H1 (cell line): ENCODE measurements around the gene RRAD. TPM values are rescaled to one million over a fixed set of nuclear protein-coding genes. Genes with fewer than 3 reads are reported as not detected.

Experiments used
- CTCF ChIA-PET: fragments of 300-600 bp; sonication (Branson Sonifier 250); formaldehyde crosslinking; loops from one replicate; lab custom pipeline; 2021; ENCODE audit not compliant: partially characterized antibody; lab: Charles Lee
- POLR2A ChIA-PET: fragments of 300-600 bp; sonication (Branson Sonifier 250); formaldehyde crosslinking; loops from one replicate; lab custom pipeline; 2021; ENCODE audit warnings: inconsistent platforms; ENCODE audit not compliant: partially characterized antibody; lab: Charles Lee
- DNase-seq, 2 experiments: peaks; one replicate each; pipeline versions ENCODE4 v3.0.0 to v3.0.0-alpha.2; 2010 to 2022; ENCODE audit warnings: low spot score in 2 of 2, low read depth in 1 of 2, mixed read lengths in 1 of 2
- FAIRE-seq: peaks from 2 replicates; lab custom pipeline; 2011; peaks lifted over from hg19 to GRCh38; lab: Jason Lieb, UNC
- H2AFZ ChIP-seq: 2 replicates; pipeline ENCODE4 v1.8.1; 2012; ENCODE audit warnings: low read length, inconsistent platforms
- H2AK5ac ChIP-seq: 2 replicates; pipeline ENCODE4 v1.6.1; 2013; ENCODE audit warnings: low read depth, low read length
- H2BK120ac ChIP-seq: replicated peaks from 2 replicates; pipeline ENCODE3; 2013; ENCODE audit warnings: low read depth, low read length, inconsistent platforms
- H2BK12ac ChIP-seq: 2 replicates; pipeline ENCODE4 v1.6.1; 2013; ENCODE audit warnings: low read depth, low read length
- H2BK15ac ChIP-seq: 2 replicates; pipeline ENCODE4 v1.6.1; 2013; ENCODE audit warnings: low read length
- H2BK20ac ChIP-seq: 2 replicates; pipeline ENCODE4 v1.6.1; 2013; ENCODE audit warnings: low read length
- H2BK5ac ChIP-seq: 2 replicates; pipeline ENCODE4 v1.6.1; 2013; ENCODE audit warnings: low read depth, low read length
- H3K14ac ChIP-seq: 2 replicates; pipeline ENCODE4 v1.6.1; 2013; ENCODE audit warnings: inconsistent platforms; ENCODE audit not compliant: insufficient read length
- H3K18ac ChIP-seq: 2 replicates; pipeline ENCODE4 v1.6.1; 2013; ENCODE audit warnings: low read length; ENCODE audit errors: extremely low read depth
- H3K23ac ChIP-seq: 2 replicates; pipeline ENCODE4 v1.6.1; 2013; ENCODE audit warnings: inconsistent platforms; ENCODE audit not compliant: insufficient read length
- H3K23me2 ChIP-seq: 2 replicates; pipeline ENCODE4 v1.6.1; 2013; ENCODE audit warnings: low read depth, low read length
- H3K27ac ChIP-seq: 2 replicates; pipeline ENCODE4 v1.6.1; 2011; ENCODE audit warnings: low read depth, low read length, inconsistent platforms
- H3K27me3 ChIP-seq, 4 experiments: replicated peaks in 1 of 4; 1 replicate in 1 of 4; 2 replicates in 3 of 4; pipeline versions ENCODE4 v1.6.1 to v1.8.1; 2011 to 2013; ENCODE audit warnings: low read length in 3 of 4, mild to moderate bottlenecking in 3 of 4, inconsistent platforms in 2 of 4, mixed read lengths in 2 of 4, moderate library complexity in 1 of 4; ENCODE audit not compliant: control insufficient read depth in 3 of 4, insufficient read depth in 3 of 4; ENCODE audit errors: extremely low read depth in 1 of 4
- H3K36me3 ChIP-seq, 4 experiments: 2 replicates each; pipeline versions ENCODE4 v1.6.1 to v1.8.1; 2011 to 2013; ENCODE audit warnings: mild to moderate bottlenecking in 4 of 4, low read length in 3 of 4, moderate library complexity in 2 of 4, control low read depth in 1 of 4, inconsistent platforms in 1 of 4; ENCODE audit not compliant: insufficient read depth in 4 of 4, control insufficient read depth in 2 of 4
- H3K4ac ChIP-seq: replicated peaks from 2 replicates; pipeline ENCODE3; 2013; ENCODE audit warnings: low read length, low read depth, mixed read lengths, inconsistent platforms; ENCODE audit not compliant: insufficient read length
- H3K4me1 ChIP-seq, 4 experiments: replicated peaks in 1 of 4; 1 replicate in 1 of 4; 2 replicates in 3 of 4; pipeline versions ENCODE4 v1.6.1 to v1.8.1; 2011 to 2013; ENCODE audit warnings: low read length in 3 of 4, inconsistent platforms in 2 of 4, mixed read lengths in 1 of 4; ENCODE audit not compliant: insufficient read depth in 4 of 4, control insufficient read depth in 3 of 4
- H3K4me2 ChIP-seq, 2 experiments: 2 replicates each; pipeline versions ENCODE4 v1.6.1 to v1.8.1; 2011 to 2013; ENCODE audit warnings: low read depth in 2 of 2, low read length in 2 of 2, control low read depth in 1 of 2, inconsistent platforms in 1 of 2, mild to moderate bottlenecking in 1 of 2; ENCODE audit not compliant: insufficient read depth in 1 of 2
- H3K4me3 ChIP-seq, 4 experiments: fragments of 200-600, 300-600 bp in 1 of 4; sonication (generic), shearing (Covaris generic), sonication (Bioruptor Twin) in 1 of 4; 2 replicates each; pipeline versions ENCODE4 v1.5.1 to v1.8.1; 2011 to 2016; ENCODE audit warnings: low read length in 4 of 4, low read depth in 3 of 4, control low read depth in 2 of 4, inconsistent platforms in 2 of 4, mild to moderate bottlenecking in 2 of 4, mixed read lengths in 1 of 4, moderate library complexity in 1 of 4; ENCODE audit not compliant: insufficient read depth in 2 of 4; ENCODE audit errors: extremely low read depth in 1 of 4
- H3K56ac ChIP-seq: replicated peaks from 2 replicates; pipeline ENCODE3; 2013; ENCODE audit warnings: low read depth, mild to moderate bottlenecking, mixed read lengths, low read length, inconsistent platforms; ENCODE audit not compliant: insufficient read length
- H3K79me1 ChIP-seq: 2 replicates; pipeline ENCODE4 v1.6.1; 2013; ENCODE audit warnings: low read depth, low read length, control low read depth
- H3K79me2 ChIP-seq, 2 experiments: 2 replicates each; pipeline versions ENCODE4 v1.6.1 to v1.8.1; 2012 to 2013; ENCODE audit warnings: low read length in 2 of 2, mild to moderate bottlenecking in 2 of 2, inconsistent platforms in 1 of 2; ENCODE audit not compliant: insufficient read depth in 2 of 2, control insufficient read depth in 1 of 2
- H3K9ac ChIP-seq, 4 experiments: replicated peaks in 1 of 4; 1 replicate in 1 of 4; 2 replicates in 3 of 4; pipeline versions ENCODE4 v1.6.1 to v1.8.1; 2011 to 2013; ENCODE audit warnings: low read depth in 3 of 4, low read length in 3 of 4, control low read depth in 2 of 4, mild to moderate bottlenecking in 2 of 4, moderate library complexity in 2 of 4, inconsistent platforms in 1 of 4; ENCODE audit errors: extremely low read depth in 1 of 4
- H3K9me3 ChIP-seq, 2 experiments: 2 replicates each; pipeline versions ENCODE4 v1.6.1 to v1.8.1; 2012 to 2013; ENCODE audit warnings: mild to moderate bottlenecking in 2 of 2, moderate library complexity in 2 of 2, control low read depth in 1 of 2, inconsistent platforms in 1 of 2, low read depth in 1 of 2, low read length in 1 of 2, mixed read lengths in 1 of 2; ENCODE audit not compliant: insufficient read depth in 2 of 2
- H4K20me1 ChIP-seq, 2 experiments: replicated peaks in 1 of 2; 2 replicates each; pipeline versions ENCODE3 to v1.8.1; 2011 to 2013; ENCODE audit warnings: inconsistent platforms in 2 of 2, low read length in 2 of 2, mild to moderate bottlenecking in 1 of 2; ENCODE audit not compliant: insufficient read depth in 2 of 2, control insufficient read depth in 1 of 2
- H4K5ac ChIP-seq: 2 replicates; pipeline ENCODE4 v1.6.1; 2013; ENCODE audit warnings: low read length, low read depth, mixed read lengths, inconsistent platforms; ENCODE audit not compliant: insufficient read length
- H4K8ac ChIP-seq: 2 replicates; pipeline ENCODE4 v1.8.0; 2013; ENCODE audit warnings: mild to moderate bottlenecking, moderate library complexity, low read length, inconsistent platforms; ENCODE audit not compliant: insufficient read depth; ENCODE audit errors: extremely low read depth
- H4K91ac ChIP-seq: replicated peaks from 2 replicates; pipeline ENCODE3; 2013; ENCODE audit warnings: low read length, mixed read lengths, inconsistent platforms; ENCODE audit not compliant: insufficient read length
- CBX8 ChIP-seq: fragments of 300-800, 300-1000 bp; sonication (generic); IDR thresholded peaks from 2 replicates; pipeline ENCODE4 v1.7.1; 2016; ENCODE audit warnings: low read depth, low read length, borderline replicate concordance
- EP300 ChIP-seq, 2 experiments: IDR thresholded peaks; 1 replicate in 1 of 2; 2 replicates in 1 of 2; pipeline ENCODE4 v1.6.1; 2011 to 2012; ENCODE audit warnings: low read depth in 2 of 2, low read length in 2 of 2, mild to moderate bottlenecking in 2 of 2, borderline replicate concordance in 1 of 2, inconsistent platforms in 1 of 2, moderate library complexity in 1 of 2
- RBBP5 ChIP-seq: IDR thresholded peaks from 2 replicates; pipeline ENCODE4 v1.7.1; 2012; ENCODE audit warnings: low read depth, mild to moderate bottlenecking, inconsistent platforms, low read length, moderate library complexity, borderline replicate concordance
- SP4 ChIP-seq: IDR thresholded peaks from 2 replicates; pipeline ENCODE4 v1.6.1; 2012; ENCODE audit warnings: low read length, inconsistent platforms
- WGBS, 2 experiments: shearing (Covaris generic) in 1 of 2; methylation state at CpG; one replicate each; pipeline versions ENCODE4 v1.1.6 to v1.1.7; 2013 to 2015; ENCODE audit warnings: low lambda C conversion rate in 2 of 2, mixed read lengths in 2 of 2, inconsistent platforms in 1 of 2, low coverage in 1 of 2, missing lambda C conversion rate in 1 of 2; ENCODE audit not compliant: insufficient replicate concordance in 2 of 2, insufficient coverage in 1 of 2, insufficient read length in 1 of 2; ENCODE audit errors: extremely low coverage in 1 of 2, missing lambda C conversion rate in 1 of 2; 5-methylcytosine and 5-hydroxymethylcytosine counted together
- polyA plus RNA-seq, 7 experiments: library from polyadenylated mRNA; depleted of rRNA in 3 of 7; stranded (reverse) in 5 of 7; unstranded in 2 of 7; fragments of >200 nt in 5 of 7; fragments of 200-250 nt in 2 of 7; gene quantifications; 1 replicate in 5 of 7; 2 replicates in 1 of 7; 4 replicates in 1 of 7; pipeline versions ENCODE4 v1.2.1 to v1.2.3, GENCODE V29; 2011 to 2013; ENCODE audit warnings: missing spikeins in 2 of 7, mixed read lengths in 2 of 7
- total RNA-seq: library from RNA; stranded (reverse); fragmentation: NEBNext Ultra II Directional; extraction: Animal tissue kit (Norgen Biotek cat#: 25700); gene quantifications from 2 replicates; pipeline ENCODE4 v1.2.1, GENCODE V29; 2021

Gene RRAD
- total and polyA plus RNA-seq, 2 of the 8 experiments (the other 6 are each of a cell fraction or from before 2014, with no cell fraction given) = 0.17 TPM; not detected in 1

DNA sequence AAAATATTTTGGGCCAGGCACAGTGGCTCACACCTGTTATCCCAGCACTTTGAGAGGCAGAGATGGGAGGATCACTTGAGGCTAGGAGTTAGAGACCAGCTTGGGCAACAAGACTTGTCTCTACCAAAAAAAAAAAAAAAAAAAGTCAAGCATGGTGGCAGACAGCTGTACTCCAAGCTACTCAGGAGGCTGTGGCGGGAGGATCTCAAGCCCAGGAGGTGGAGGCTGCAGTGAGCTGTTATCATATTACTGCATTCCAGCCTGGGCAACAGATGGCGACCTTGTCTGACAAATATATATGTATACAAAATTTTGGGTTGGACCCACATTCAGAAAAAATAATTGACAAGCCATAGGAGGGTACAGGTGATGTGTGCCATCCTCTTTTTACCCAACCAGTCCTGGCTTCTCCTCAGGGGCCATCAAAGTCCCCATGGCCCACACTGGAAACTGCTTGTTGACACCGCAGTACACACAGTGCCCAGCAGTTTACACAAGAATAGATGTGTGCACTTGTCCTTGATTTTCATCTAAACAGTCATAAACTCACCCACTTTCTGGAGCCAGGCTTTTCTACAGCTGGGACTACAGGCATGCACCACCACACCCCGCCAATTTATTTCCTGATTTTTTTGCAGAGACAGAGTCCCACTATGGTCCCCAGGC lies 11.7 kb upstream of the RRAD start:
- no peak overlapping the region for H3K4me2 ChIP-seq
- no peak overlapping the region for H3K18ac ChIP-seq
- H4K8ac ChIP-seq = no peak overlapping the region
- no peak overlapping the region for H2BK5ac ChIP-seq
- no peak overlapping the region for H2BK120ac ChIP-seq
- no peak overlapping the region for H4K91ac ChIP-seq
- H3K27me3 ChIP-seq = peaks cover 0 to 9% (median 6%) of the 10 kb centered on the region in 4 experiments; a peak in 4 of 7 replicates
- H3K4me1 ChIP-seq = peaks cover 0 to 9% (median 5%) of the 10 kb centered on the region in 4 experiments; a peak in 4 of 7 replicates
- H3K23ac ChIP-seq = no peak overlapping the region
- no peak overlapping the region for H3K27ac ChIP-seq
- H3K23me2 ChIP-seq = peaks cover 15% of the 10 kb centered on the region; the same call in 1 of the 2 replicates
- H2AFZ ChIP-seq = no peak overlapping the region
- DNase-seq = no peak
- no peak overlapping the region for H3K14ac ChIP-seq
- ChIA-PET CTCF (interaction anchor here (1.0 to 3.2 kb wide), 4 partner anchors 8 to 45 kb away, joined by 3 to 10 read pairs (median 4); no protein-coding TSS in a partner anchor), POLR2A (interaction anchor here (1.6 kb wide), 1 partner anchor 9 kb away, joined by 3 read pairs; no protein-coding TSS in a partner anchor)
- H2BK15ac ChIP-seq = no peak overlapping the region
- no peak overlapping the region for H3K56ac ChIP-seq
- H2BK20ac ChIP-seq = no peak overlapping the region
- H3K9ac ChIP-seq = no peak overlapping the region
- H2AK5ac ChIP-seq = no peak overlapping the region
- WGBS, 2 experiments = 90% methylated on average over 4 of the region's 4 CpGs; no CpG with 5 or more reads in 1 of the 2 experiments
- no peak for FAIRE-seq
- H2BK12ac ChIP-seq = no peak overlapping the region
- TF ChIP-seq CBX8 (no peak), SP4 (no peak), RBBP5 (no peak), EP300 (IDR thresholded peaks at IDR 0.05; ENCODE audit: borderline replicate concordance in 1 of 2, low read depth in 2 of 2, low read length in 2 of 2) (no peak)
- H3K79me1 ChIP-seq = peaks cover 2% of the 10 kb centered on the region; the same call in 1 of the 2 replicates
- H3K36me3 ChIP-seq = peaks cover 4 to 10% (median 8%) of the 10 kb centered on the region in 4 experiments; a peak in 6 of 8 replicates
- H3K9me3 ChIP-seq = no peaks in the 10 kb centered on the region
- H3K79me2 ChIP-seq = no peaks in the 10 kb centered on the region; a peak in 1 of 4 replicates
- H4K20me1 ChIP-seq = peaks cover 2 to 9% of the 10 kb centered on the region in 2 experiments
- H4K5ac ChIP-seq = no peak overlapping the region
- no peak overlapping the region for H3K4me3 ChIP-seq
- H3K4ac ChIP-seq = no peak overlapping the region
